ENCODE data around the gene TSR2.
A peak's percentile ranks its signal among the peaks of the same experiment; 100 is the strongest.

The TSR2 gene, protein sequence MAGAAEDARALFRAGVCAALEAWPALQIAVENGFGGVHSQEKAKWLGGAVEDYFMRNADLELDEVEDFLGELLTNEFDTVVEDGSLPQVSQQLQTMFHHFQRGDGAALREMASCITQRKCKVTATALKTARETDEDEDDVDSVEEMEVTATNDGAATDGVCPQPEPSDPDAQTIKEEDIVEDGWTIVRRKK

DNA sequence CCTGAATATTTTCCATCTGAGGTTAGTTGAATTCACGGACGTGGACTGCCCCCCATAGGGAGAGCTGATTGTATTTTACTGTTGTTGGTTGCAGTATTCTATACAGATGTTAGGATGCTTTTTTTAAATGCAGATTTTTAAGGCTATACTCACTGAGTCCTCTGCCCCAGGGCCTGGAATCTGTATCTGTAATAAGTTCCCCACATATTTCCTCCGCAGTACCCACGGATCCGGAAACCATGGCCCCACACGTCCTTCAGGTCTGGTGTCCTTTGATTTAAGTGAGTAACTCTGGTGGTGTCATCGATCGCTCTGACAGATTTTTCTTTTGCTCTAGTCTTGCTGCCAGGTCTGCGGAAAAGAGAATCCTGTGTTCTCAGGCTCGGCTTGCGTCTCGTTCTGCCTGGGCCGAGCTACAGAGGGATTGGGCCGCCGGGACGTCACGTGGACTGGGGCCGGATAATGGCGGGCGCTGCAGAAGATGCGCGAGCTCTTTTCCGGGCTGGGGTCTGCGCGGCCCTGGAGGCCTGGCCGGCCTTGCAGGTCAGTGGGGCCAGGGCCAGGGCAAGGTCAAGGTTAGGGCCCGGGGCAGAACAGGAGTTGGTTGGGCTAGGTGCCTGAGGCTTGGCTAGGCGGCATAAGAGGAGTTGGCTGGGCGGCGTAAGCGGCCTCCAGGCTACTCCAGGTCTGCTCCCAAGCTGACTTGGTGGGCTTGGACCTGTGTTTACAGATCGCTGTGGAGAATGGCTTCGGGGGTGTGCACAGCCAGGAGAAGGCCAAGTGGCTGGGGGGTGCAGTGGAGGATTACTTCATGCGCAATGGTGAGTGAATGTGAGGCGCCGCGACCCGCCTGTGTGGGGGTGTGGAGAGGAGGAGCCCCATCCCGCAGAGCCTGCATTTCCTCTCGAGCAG is at the start of gene TSR2:
Gene TSR2, plus strand, starts transcription at position 445 of the 912 bp plus-strand sequence. Its CDS starts 18 bp downstream, at position 463.
- DNase-seq, result peak; percentile 56

DNA sequence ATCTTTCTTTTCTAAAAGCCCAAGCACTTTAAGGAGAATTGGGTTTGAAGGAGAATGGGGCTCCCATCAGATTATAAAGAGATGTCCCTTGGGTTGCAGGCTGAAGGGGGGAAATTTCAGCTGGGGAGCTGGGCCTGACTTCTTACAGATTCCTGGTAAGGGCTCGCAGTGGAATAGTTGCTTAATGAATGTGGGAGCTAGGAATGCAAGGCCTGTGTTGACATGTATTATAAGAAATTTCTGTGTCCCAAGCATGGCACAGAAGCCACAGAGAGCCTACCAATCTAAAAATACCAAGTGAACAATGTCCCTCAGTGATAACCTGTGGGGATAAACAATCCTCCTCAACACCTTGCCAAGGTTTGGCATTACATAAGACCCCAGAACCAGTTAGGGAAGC is 43.1 kb upstream of the TSR2 start:
- no peak for DNase-seq

DNA sequence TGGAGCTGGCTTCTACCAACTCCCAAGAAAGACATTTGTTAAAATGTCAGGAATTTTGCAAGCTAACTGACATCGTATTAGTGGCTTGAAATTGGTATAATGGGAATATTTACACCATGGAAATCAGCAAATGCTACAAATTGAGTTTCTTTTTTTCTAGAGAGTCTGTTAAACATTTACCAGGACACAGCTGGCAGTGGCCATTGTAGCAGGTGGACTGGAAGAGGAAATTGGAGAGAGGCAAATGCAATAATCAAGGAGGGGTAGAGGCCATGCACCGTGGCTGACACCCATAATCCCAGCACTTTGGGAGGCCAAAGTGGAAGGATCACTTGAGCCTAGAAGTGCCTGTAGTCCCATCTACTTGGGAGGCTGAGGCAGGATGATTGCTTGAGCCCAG is 32.9 kb upstream of the TSR2 start:
- DNase-seq, result no peak

DNA sequence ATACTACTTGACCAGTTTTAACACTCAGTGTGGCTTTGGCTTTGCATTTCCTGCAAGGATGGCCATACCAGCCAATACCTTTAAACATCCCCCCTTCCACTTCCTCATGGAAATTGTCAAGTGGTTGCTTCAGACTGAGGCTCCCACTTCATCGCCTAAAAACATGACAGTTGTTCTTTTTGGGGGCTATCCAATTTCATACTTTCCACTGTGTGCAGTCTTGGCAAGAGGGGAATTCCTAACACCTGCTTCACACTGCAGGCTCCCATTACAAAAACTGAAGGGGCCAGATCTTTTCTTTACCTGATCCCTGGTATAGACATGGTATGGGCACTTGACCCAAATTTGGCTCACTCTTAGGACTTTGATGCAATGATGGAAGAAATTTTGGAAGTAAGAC is 28.5 kb upstream of the TSR2 start:
- DNase-seq, result no peak

DNA sequence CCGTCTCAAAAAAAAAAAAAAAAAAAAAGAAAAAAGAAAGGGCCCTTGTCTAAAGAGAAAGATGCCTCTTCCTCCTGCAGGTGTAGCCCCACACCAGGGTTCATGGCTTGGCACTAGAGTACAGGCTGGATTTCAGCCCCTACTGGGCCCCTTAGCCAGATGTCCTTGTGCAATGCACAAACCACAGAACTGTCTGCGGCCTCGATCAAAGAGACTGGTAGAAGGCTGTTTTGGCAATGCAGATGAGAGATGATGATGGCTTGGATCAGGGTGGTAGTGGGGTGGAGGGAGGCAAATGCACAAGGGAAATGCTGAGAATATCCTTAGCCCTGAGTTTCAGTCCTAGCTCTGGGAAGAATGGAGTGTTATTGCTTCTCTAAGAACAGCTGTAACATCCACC is 26.5 kb upstream of the TSR2 start:
- no peak for DNase-seq

DNA sequence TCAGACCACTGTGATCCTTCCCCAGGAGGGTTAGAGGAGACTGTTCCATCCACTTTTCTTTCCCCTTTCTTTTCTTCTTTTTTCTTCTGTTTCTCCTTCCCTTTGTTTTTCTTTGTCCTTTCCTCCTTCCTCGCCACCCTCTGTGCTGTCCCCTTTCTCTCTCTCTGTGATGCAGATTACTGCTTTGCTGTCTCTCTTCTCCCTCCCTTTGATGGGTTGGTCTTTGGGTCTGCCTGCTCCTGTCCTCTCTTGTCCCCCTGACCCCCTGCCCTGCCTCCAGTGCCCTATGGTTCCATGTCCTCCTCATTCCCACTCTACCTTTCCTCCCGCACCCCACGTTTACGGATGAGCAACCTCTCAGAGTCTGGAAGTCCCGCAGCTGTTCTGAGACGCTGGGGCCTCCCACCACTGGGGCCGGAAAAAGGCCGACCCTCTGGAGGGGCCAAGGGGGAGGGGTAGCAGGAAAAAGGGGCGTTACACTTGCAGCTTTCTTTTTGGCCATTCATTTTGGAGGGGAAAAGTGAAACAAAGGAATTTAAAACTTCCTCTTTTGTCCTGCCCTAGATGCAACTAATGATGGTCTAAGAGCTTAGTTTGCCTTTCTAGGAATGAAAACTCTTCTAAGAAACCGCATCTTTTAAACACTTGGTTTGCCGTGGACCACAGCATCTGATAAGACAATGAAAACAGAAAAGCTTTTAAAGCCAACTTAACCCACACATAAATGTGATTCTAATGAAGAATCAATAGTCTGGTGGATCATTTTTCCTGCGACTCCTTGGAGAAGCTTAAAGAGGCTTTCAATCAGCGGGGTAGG is 24.5 kb upstream of the TSR2 start:
- DNase-seq, result no peak

DNA sequence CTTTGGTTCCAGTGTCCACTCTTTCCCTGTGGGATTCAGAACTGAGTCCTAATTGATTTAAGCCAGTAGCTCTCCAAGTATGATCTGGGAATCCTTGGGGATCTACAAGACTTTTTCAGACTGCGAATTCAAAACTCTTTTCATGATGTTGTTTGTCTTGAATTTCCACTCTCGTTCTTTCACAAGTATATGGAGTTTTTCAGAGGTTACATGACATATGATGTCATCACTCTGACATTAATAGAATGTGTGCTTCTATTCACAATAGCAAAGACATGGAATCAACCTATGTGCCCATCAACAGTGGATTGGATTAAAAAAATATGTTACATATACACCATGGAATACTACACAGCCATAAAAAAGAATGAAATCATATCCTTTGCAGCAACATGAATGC is 23.2 kb upstream of the TSR2 start:
- DNase-seq, result no peak

DNA sequence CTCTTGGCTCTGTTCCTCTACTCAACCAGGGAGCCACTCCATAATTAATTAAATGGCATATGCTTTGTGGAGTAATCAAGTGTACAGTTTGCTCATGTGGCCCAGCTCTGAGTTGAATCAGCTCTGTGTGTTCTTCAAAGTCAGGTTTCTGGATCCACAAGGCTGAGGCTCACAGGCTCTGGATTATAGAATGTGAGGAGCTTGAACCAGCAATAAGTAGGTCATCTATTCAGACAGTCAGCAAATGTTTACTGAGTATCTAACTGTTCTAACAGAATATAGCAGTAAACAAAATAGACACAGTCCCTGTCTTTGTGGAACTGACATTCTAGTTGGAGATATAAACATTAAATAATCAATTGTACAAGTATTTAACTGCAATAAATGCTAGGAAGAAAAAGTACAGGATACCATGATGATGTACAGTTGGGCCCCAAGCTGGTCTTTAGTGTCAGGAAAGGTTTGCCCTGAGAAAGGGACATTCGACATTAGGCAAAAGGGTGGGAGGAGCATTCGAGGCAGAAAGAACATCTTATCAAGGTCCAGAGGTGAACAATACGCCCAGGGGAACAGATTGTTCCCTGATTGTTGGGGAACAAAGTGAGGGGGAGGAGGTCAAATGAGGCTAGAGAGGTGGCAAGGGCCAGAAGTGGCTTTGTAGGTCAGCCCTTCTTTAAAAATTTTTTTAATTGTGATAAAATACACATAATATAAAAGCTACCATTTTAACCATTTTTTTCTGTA is 20.5 kb upstream of the TSR2 start:
- no peak for DNase-seq

DNA sequence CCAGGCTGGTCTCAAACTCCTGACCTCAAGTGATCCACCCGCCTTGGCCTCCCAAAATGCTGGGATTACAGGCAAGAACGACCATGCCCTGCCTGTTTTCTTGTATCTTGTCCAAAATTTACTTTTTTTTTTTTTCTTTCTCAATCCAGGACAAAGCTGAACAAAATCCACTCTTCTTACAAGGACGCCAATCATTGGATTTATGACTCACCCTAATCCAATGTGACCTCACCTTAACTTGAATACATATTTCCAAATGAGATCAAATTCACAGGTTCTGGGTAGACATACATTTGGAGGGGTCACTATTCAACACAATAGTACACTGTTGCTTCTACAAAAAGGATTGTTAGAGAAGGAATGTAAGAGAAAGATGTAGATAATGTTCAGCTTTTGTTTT is 18.0 kb upstream of the TSR2 start:
- DNase-seq, result no peak

DNA sequence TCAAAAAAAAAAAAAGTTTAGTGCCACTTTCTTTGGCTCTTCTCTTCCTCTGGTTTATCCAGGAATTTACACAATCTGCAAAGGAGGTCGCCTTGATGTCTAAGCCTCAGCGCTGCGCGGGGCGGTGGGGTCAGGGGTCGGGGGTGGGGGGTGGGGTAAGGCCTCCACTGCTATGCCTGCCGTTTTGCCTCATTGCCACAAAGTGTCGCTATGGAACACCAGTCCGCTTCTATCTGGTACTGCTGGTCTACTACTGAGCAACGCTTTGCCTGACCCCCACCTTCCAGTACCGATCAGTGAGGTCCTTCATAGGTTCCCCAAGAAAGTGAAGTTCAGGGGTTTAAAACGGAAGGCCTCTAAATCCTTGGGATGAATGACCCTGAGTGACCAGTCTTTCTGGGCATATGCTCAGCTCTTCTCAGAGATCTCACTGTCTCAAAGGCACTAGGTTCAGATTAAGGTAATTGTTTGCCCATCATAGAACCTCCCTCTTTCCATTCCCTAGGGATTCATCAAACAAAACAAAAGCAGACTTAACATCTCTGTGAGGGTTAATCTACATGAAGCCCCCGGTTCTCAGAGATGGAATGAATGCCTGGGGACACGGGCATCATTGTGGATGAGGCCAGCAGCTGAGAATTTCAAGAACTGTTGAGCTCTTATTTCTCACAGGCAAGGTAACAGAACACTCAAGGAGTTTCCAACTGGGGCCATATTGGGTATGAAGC is 16.9 kb upstream of the TSR2 start:
- DNase-seq, result no peak

DNA sequence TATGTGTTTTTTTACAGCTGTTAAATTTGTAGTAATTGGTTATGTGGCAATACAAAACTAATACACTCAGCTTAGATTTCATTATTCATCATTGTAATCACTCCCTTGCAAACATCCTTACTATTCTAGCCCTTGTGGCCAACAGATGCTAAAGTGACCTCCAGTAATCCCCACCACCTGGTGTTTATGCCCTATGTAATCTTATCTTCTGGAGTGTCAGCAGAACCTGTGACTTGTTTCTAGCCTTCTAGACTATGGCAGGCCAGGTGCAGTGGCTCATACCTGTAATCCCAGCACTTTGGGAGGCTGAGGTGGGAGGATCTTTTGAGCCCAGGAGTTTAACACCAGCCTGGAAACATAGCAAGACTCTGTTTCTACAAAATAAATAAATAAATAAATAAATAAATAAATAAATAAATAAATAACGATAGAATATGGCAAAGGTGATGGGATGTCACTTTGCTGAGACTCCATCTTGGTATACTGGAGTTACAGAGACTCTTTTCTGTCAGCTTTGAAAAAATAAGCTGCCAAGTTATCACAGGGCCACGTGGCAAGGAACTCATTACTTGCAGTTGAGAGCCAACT is 12.3 kb upstream of the TSR2 start:
- no peak for DNase-seq

DNA sequence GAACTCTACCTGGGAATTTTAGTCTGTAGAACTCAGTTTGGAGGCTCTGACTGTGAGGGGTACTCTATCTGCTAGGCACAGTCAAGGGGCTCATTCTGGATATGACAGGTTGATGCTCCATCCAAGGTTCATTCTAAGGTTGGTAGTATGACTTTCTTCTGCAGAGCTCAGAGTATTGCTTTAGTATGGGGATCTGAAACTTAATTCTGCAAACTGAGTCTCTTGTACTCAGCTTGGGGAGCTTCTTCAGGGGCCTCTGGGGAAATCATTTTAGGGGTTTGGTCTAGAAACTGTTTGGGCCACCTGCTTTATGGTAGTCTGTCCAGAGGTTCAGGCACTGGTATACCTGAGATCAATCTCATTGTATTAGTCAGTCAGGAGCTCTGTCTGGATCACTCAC is 9.7 kb upstream of the TSR2 start:
- DNase-seq, result no peak

DNA sequence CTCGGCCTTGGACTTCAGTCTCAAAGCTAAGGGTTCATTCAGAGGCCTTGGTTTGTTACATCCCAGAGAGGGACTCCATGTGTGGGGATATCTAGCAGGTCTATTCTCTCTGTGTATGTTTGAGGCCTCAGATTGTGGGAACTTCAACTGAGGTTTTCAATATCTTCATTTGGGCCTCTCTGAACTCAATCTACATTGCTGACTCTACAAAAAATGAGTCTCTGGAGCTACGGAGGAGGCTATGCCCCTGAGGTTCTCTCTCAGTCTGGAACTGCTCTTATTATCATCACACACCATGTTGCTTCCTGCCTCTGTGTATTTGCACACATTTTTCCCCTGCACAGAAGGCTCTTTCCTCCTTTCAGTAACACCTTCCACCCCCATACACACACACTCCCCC is 5.1 kb upstream of the TSR2 start:
- no peak for DNase-seq

DNA sequence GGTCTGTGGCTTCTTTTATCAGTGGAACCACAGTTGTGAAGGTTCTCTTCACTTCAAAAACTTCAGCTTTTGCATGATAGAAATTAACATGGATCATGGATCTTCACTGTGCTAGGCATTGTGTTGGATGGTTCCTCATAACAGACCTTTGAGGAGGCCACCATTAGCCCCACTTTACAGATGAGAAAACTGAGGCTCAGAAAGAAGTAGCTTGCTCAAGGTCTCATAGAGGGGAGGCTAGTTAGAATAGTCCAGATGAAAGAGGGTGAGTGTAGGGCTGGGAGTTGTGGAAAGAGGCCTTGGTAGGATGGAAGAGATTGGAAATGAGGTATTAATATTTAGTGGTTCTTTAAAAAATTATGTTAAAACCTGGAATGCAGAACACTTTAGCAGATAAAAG is 2.6 kb downstream of the TSR2 start:
- DNase-seq, result no peak

DNA sequence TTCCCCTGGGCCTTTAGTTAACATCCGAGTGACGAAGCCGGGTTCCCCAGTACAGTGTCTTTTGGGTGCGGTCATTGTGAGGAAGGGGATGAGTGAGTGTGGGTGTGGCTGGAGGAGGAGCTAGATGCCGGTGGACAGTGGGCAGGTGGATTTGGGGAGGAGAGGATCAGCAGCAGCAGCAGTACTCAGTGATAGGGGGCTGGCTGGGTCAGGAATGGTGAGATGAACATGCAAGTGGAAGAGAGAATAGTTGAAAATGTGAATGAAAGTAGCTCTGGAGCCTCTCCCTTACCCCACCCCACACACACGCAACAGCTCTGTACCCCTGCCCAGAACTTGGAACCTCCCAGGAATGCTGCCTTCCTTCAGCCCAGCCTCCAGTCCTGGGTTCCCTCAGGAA is 4.5 kb downstream of the TSR2 start:
- DNase-seq, result no peak

DNA sequence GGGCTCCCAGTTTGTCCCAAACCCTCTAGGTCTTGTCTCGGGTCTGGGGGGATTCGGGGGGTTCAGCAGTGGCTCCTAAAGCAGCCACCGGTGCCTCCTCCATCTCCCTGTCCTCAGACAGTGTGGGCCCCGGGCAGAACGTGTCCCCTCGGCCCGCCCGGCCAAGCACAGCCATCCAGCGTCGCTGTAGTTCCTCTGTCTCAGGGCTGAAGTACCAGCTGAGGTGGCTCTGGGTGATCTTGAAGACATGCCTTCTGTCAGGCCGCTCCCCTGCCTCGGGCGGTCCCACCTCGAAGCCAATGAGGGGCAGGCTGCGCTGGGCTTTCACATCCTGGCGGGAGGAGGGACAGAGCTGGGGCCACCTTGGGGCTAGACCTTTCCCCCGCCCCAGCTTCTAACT is 5.9 kb downstream of the TSR2 start:
- no peak for DNase-seq

DNA sequence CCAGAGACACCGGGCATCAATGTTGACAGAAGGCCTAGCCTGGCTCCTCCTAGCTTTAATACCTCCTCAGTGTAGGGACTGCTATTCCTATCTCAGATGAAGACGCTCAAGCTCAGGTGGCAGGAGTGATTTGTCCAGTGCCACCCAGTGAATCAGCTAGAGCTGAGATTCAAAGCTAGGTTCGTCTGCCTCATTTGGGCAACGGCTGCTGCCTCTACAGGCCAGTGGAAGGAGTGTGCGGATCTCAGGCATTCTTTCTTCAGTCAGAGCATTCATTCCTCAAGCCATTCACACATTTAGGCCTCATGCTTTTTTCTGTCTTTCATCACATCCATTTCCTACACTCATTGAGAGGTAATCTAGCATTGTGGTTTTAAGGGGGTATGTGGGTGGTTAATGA is 7.3 kb downstream of the TSR2 start:
- DNase-seq, result no peak

DNA sequence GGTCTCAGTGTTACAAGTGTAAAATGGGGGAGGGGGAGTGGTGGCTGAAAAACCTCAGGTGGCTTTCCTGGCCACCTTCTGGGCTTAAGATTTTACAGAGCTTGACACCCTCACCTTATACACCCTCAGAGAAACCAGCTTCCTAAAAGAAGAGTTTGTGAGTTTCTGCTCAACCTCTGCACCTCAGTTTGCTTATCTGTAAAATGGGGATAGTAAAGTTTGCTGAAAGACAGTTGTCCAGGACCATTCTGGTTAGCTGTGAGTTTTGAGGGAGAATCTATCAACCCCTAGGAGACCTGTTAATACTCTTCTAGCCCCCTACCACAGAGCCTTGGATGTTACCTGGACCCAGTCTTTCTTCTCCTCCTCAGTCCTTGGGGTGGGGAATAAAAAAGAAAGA is 9.7 kb downstream of the TSR2 start:
- DNase-seq, result no peak

DNA sequence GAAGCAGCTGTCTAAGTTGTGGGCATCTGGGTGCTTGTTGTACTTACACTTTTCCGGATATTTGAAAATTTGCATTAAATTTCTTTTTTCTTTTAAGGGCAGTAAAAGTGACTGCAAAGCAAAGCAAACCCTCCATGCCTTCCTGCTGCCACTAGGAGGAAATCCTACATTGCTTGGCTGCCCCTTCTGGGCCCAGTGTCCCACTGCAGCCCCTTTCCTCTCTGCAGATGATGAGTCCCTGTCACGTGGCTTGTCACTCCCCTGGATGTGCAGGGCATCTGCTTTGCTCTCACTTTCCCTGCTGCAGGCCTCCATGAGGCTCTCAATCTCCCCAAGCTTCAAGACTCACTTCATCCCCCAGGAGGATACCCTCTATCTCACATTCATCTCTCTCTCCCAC is 12.7 kb downstream of the TSR2 start:
- peak; percentile 1 for DNase-seq

DNA sequence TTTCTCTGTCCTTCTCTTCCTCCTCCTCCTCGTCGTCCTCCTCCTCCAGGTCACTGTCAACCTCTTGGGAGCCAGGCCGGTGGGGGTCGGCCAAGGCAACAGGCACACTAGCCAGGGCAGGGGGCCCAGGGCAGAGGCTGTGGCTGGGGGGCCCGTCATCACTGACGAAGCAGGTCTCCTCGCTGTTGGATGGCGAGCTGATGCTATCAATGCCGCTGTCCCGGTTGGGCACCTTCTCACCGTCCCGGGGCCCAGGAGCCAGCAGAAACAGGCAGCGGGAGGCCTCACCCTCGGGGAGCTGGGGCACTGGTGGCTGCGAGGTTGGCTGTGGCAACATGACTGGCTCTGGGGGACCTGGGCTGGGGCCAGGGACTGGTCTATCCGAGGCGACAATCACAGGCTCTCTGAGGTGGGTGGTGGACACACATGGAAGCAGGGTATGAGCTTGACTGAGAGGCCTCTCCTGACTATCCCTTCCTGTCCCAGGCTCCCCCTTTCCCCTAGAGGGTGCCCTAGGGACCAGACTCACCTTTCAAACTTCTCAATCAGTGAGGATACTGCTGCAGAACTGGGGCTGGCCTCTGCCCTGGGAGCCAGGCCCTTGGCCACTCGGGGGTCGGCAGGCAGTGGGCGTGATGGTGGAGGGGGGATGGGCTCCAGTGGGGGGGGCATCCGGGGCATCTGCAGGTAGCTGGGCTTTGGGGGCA is 30.0 kb downstream of the TSR2 start:
- DNase-seq, result no peak

Data from COR-L47 (cell line).